Peyer's patch (tissue), 4 donors: Measurements from ENCODE around the gene PANX1.

Experiments
- CTCF ChIP-seq, 6 experiments: fragments of 450-650 bp in 4 of 6; fragments of 200-600 bp in 2 of 6; sonication (generic) in 1 of 6; IDR thresholded peaks; one replicate each; pipeline ENCODE4 v1.5.1; 2017 to 2019; ENCODE audit warnings: antibody characterized with exemption in 6 of 6, mild to moderate bottlenecking in 3 of 6, moderate library complexity in 1 of 6
- POLR2A ChIP-seq, 2 donors: fragments of 450-650 bp; IDR thresholded peaks; one replicate each; pipeline ENCODE4 v1.5.1; 2017; ENCODE audit warnings: antibody characterized with exemption in 2 of 2, mild to moderate bottlenecking in 2 of 2, moderate library complexity in 2 of 2

DNA sequence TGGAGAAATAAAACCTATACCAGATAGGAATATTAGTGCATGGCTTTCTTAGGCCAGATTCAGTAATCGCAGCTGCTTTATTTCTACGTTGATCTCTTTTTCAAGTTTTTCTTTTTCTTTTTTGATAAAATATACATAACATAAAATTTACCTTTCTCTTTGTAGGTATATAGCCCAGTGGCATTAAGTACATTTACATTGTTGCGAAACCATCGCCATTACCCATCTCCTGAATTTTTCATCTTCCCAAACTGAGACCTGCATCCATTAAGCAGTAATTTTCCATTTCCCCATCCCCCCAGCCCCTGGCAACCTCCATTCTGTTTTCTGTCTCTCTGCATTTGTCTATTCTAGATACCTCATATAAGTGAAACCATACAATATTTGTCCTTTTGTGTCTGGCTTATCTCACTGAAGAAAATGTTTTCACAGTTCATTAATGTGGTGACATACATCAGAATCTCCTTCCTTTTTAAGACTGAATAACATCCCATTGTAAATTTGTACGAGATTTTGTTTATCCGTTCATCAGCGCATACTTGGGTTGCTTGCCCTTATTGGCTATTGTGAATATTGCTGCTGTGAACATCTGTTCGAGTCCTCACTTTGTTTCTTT, 41.4 kb downstream of the PANX1 start:
- TF ChIP-seq CTCF (IDR thresholded peaks at IDR 0.05), result no peak
- no peak for TF ChIP-seq POLR2A (IDR thresholded peaks at IDR 0.05)
